Left ventricle myocardium inferior (tissue), 1 donor: ENCODE data around the gene GUCD1. TPM values are rescaled to one million over a fixed set of nuclear protein-coding genes. Genes with fewer than 3 reads are reported as not detected.

Experiments
- DNase-seq: peaks from one replicate; pipeline ENCODE4 v3.0.0-alpha.2; 2020
- H3K27ac ChIP-seq: fragments of 200-600 bp; replicated peaks from 2 replicates; pipeline ENCODE4 v1.8.0; 2021
- H3K27me3 ChIP-seq: fragments of 200-600 bp; 2 replicates; pipeline ENCODE4 v1.8.0; 2021; ENCODE audit warnings: low read depth
- H3K36me3 ChIP-seq: fragments of 200-600 bp; 2 replicates; pipeline ENCODE4 v1.8.0; 2021
- H3K4me1 ChIP-seq: fragments of 200-600 bp; 2 replicates; pipeline ENCODE4 v1.8.0; 2021
- H3K4me3 ChIP-seq: fragments of 200-600 bp; 2 replicates; pipeline ENCODE4 v1.8.0; 2021; ENCODE audit warnings: mild to moderate bottlenecking, moderate library complexity
- H3K9me3 ChIP-seq: fragments of 200-600 bp; replicated peaks from 2 replicates; pipeline ENCODE4 v1.8.0; 2021
- intact Hi-C: fragments of 100-400 bp; cut with micrococcal nuclease; formaldehyde crosslinking; loops from one replicate; pipeline ENCODE4 v1.11.0; 2022
- total RNA-seq: library from RNA; stranded (reverse); fragmentation: NEBNext Ultra II Directional; extraction: Animal tissue kit (Norgen Biotek cat#: 25700); gene quantifications from one replicate; pipeline ENCODE4 v1.2.1, GENCODE V29; 2021
- TF ChIP-seq, protein P1 (sequence below): fragments of 200-600 bp; IDR thresholded peaks from 2 replicates; pipeline ENCODE4 v1.8.0; 2021; ENCODE audit warnings: antibody characterized with exemption, mild to moderate bottlenecking, borderline replicate concordance
- donor health status: DM: no; HTN: yes; CAD: no; lungs with severe emphysema.

The GUCD1 gene
- total RNA-seq, 1 donor from 2014 or later: 203 TPM

DNA sequence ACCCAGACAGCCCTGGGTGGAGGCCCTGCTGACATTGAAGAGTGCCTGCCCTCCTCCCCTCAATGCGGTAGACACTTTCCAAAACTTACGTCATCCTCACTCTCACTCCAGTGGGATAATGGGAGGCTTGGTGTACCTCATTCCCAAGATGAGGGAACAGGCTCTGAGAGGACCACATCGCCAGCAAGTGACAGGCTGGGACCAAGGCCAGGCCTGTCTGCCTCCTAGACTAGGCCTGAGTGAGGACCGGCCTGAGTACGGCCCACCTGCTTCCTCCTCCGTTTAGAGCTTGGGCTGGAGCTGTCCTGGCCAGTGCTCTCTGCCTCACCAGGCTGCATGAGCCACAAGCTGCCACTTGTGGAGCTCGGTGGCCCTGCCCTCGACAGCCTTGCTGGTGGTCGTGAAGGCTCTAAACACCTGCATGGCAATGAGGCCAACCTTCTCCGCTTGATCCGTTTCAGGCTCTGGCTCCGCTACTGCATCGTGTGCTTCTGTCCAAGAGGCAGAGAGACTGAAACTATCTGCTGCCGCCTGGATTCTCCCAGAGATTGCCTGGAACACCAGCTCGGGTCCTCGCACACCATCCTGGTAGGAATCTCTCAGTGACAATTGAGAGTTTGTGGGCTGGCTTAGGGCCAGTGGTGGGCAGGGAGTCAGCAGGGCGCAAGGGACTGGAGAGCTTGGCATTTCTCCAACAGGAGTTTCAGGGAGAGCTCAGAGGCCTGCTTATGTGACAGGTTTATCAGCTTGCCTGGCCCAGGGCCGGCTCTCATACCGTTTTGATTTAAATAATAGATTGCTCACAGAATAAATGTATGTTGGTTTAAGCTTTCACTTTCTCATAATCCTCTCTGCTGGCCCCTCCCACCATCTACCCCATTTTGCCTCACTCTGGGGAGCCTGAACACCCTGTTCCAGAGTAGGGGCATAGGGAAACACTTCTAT is 28.6 kb upstream of the GUCD1 start:
- peaks cover 3% of the 10 kb centered on the region for H3K36me3 ChIP-seq
- H3K9me3 ChIP-seq: no peaks in the 10 kb centered on the region
- DNase-seq: no peak
- peak overlapping the region; percentile 71 for H3K27ac ChIP-seq
- intact Hi-C loops: no loop called here
- H3K4me3 ChIP-seq: peak overlapping the region; percentile 39
- no peaks in the 10 kb centered on the region for H3K27me3 ChIP-seq
- peaks cover 22% of the 10 kb centered on the region for H3K4me1 ChIP-seq
- TF ChIP-seq, protein P1, sequence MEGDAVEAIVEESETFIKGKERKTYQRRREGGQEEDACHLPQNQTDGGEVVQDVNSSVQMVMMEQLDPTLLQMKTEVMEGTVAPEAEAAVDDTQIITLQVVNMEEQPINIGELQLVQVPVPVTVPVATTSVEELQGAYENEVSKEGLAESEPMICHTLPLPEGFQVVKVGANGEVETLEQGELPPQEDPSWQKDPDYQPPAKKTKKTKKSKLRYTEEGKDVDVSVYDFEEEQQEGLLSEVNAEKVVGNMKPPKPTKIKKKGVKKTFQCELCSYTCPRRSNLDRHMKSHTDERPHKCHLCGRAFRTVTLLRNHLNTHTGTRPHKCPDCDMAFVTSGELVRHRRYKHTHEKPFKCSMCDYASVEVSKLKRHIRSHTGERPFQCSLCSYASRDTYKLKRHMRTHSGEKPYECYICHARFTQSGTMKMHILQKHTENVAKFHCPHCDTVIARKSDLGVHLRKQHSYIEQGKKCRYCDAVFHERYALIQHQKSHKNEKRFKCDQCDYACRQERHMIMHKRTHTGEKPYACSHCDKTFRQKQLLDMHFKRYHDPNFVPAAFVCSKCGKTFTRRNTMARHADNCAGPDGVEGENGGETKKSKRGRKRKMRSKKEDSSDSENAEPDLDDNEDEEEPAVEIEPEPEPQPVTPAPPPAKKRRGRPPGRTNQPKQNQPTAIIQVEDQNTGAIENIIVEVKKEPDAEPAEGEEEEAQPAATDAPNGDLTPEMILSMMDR: no peak

DNA sequence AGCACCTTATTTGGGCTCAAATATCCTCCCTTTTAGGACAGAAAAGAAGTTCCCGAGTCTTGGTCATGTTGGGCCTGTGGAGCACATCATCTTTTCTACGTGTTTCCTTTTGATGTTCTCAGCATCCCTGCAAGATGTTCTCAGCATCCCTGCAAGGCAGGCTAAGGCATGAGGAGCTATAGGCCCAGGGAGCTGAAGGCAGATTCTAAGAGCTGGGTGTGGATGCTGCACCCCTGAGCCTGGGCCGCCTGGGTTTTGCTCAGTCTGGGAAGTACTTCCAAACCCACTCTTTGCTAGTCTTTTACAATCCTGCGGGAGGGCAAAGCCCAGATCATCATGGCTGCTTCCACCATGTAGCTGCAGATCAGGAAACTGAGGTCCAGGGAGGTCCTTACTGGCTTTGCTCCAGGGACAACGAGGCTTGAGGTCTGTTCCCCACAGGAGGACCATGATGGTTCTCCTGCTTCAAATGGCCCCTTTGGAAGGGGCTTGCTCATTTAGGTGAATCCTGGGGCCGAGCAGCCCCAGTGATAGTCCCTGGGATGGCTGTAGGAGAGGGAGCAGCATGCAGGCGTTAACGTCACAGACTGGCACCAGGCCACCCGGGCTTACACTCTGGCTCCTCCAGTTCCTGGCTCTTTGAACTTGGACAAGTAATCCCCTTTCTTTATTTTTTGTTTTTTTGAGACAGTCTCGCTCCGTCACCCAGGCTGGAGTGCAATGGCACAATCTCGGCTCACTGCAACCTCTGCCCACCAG is 27.3 kb upstream of the GUCD1 start:
- Histone ChIP-seq H3K4me1 (peaks cover 22% of the 10 kb centered on the region), H3K36me3 (peaks cover 8% of the 10 kb centered on the region), H3K27ac (no peak overlapping the region), H3K9me3 (no peaks in the 10 kb centered on the region), H3K4me3 (no peak overlapping the region), H3K27me3 (no peaks in the 10 kb centered on the region)
- intact Hi-C loops: no loop called here
- no peak for DNase-seq
- TF ChIP-seq, protein P1: no peak

DNA sequence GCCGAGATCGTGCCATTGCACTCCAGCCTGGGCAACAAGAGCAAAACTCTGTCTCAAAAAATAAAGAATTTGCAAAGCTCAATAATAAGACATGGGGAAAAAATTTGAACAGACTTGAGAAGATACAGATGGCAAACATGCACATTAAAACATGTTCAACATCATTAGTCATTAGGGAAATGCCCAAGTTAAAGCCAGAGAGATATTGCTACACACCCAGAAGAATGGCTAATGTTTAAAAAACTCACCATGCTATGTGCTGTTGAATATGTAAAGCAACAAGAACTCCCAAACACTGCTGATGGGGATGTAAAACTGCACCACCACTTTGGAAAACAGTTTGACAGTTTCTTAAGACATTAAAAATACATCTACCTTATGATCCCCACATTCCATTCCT is 25.3 kb upstream of the GUCD1 start:
- Histone ChIP-seq H3K36me3 (peaks cover 18% of the 10 kb centered on the region), H3K9me3 (no peaks in the 10 kb centered on the region), H3K4me1 (peaks cover 22% of the 10 kb centered on the region), H3K27ac (no peak overlapping the region), H3K27me3 (no peaks in the 10 kb centered on the region), H3K4me3 (no peak overlapping the region)
- TF ChIP-seq, protein P1: no peak
- DNase-seq: no peak
- intact Hi-C loops: no loop called here

DNA sequence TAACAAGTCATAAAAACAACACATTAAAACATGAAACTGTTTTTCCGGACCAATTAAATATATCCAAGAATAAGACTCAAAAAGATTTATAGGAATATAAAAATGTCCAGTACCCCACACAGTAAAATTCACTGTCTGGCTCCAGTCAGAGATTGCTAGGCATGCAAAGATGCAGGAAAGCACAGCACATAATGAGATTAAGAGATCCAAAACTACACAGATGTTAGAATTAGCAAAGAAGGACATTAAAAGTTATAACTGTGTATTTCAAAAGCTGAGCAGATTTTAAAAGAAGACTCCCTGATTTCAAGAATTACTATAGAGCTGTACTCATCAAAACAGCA is 24.3 kb upstream of the GUCD1 start:
- Histone ChIP-seq H3K36me3 (peaks cover 28% of the 10 kb centered on the region), H3K27ac (no peak overlapping the region), H3K4me1 (peaks cover 16% of the 10 kb centered on the region), H3K27me3 (no peaks in the 10 kb centered on the region), H3K9me3 (no peaks in the 10 kb centered on the region), H3K4me3 (no peak overlapping the region)
- intact Hi-C loops: no loop called here
- TF ChIP-seq, protein P1: no peak
- DNase-seq: no peak

DNA sequence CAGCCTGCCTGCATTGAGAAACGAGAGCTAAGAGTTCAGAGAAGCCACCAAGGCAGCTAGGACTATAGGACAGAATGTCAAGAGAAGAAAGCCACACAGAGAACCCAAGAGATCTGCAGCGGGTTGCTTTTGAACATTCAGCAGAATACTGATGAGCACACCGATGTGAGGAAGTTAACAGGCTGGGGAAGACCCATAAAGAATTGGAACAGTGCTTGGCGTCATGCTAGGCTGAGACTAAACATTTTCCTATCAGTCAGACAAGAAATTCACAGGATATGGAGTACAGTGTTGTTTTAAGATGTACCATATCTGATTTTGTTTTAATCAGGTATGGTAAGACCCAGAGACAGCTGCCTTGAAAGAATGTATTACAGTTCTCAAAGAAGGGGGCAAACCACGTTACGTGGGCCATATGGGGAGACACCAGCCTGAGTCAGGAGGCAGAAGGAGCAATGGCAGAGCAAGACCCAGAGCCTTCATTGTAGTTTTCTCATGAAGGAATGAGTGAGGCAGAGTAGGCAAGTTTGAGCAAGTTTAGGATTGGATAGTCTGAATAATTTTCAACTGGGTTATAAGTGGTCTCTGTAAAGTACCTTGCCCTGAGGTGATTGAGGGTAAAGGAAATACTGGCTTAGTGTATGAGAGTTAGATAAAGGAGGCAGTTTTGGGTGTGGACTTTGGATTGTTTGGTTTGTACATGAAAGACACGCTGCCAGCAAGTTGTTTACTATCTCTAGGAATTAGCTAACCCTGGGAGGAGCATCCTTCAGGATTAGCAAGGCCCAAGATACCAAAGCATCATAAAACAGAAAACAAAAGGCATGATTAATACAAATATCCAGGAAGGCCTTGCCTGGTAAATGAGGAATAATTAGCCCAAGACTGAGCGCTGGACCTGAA is 23.7 kb upstream of the GUCD1 start:
- Histone ChIP-seq H3K4me3 (no peak overlapping the region), H3K36me3 (peaks cover 34% of the 10 kb centered on the region), H3K27me3 (no peaks in the 10 kb centered on the region), H3K4me1 (peaks cover 10% of the 10 kb centered on the region), H3K9me3 (no peaks in the 10 kb centered on the region), H3K27ac (no peak overlapping the region)
- no peak for DNase-seq
- TF ChIP-seq, protein P1: no peak
- intact Hi-C loops: no loop called here
